ENCODE data around the gene LIPA.
"Not testable (repeated sequence)": the region's sequence is repeated elsewhere in the genome, so short reads cannot be mapped to it uniquely, and the experiment has no call there.

The LIPA gene

GRCh38 chr10:89251409-89252224 lies at the start of gene LIPA:
TSS of gene LIPA (minus strand) at chr10:89251775. CDS start at chr10:89247648, 4,127 bp downstream.
- peak; percentile 92 to 94 for DNase-seq

GRCh38 chr10:89301232-89301631 lies 49.7 kb upstream of the LIPA start:
- no peak for DNase-seq

GRCh38 chr10:89299031-89299430 lies 47.5 kb upstream of the LIPA start:
- no peak for DNase-seq

- no peak for DNase-seq
Measured at GRCh38 chr10:89297791-89298190, 46.2 kb upstream of the LIPA start.

GRCh38 chr10:89297356-89297755 lies 45.8 kb upstream of the LIPA start:
- DNase-seq: no peak

GRCh38 chr10:89296220-89296648 lies 44.7 kb upstream of the LIPA start:
- DNase-seq: no peak

GRCh38 chr10:89295597-89295996 lies 44.0 kb upstream of the LIPA start:
- DNase-seq: no peak

GRCh38 chr10:89294721-89295239 lies 43.2 kb upstream of the LIPA start:
- DNase-seq: no peak

GRCh38 chr10:89285303-89285702 lies 33.7 kb upstream of the LIPA start:
- not testable (repeated sequence) for DNase-seq

- DNase-seq: not testable (repeated sequence)
Measured at GRCh38 chr10:89284711-89285110, 33.1 kb upstream of the LIPA start.

GRCh38 chr10:89283936-89284475 lies 32.4 kb upstream of the LIPA start:
- no peak for DNase-seq

GRCh38 chr10:89283025-89283935 lies 31.7 kb upstream of the LIPA start:
- no peak for DNase-seq

- DNase-seq: no peak
Measured at GRCh38 chr10:89281606-89282395, 30.2 kb upstream of the LIPA start.

GRCh38 chr10:89280508-89280907 lies 28.9 kb upstream of the LIPA start:
- DNase-seq: no peak

GRCh38 chr10:89279421-89279869 lies 27.9 kb upstream of the LIPA start:
- no peak for DNase-seq

- DNase-seq: no peak
Measured at GRCh38 chr10:89278900-89279392, 27.4 kb upstream of the LIPA start.

GRCh38 chr10:89278034-89278535 lies 26.5 kb upstream of the LIPA start:
- no peak for DNase-seq

- DNase-seq: no peak
Measured at GRCh38 chr10:89275383-89275782, 23.8 kb upstream of the LIPA start.

- DNase-seq: no peak
Measured at GRCh38 chr10:89274928-89275327, 23.4 kb upstream of the LIPA start.

- no peak for DNase-seq
Measured at GRCh38 chr10:89273680-89274079, 22.1 kb upstream of the LIPA start.

- no peak for DNase-seq
Measured at GRCh38 chr10:89271532-89271931, 20.0 kb upstream of the LIPA start.

GRCh38 chr10:89270153-89270483 lies 18.5 kb upstream of the LIPA start:
- no peak for DNase-seq

All from activated T-cell treated with anti-CD3 and anti-CD28 coated beads, Interleukin-2, amount 50 U/mL, for 48 hours (primary cell).